Measurements from ENCODE around the gene PIGK.

DNA sequence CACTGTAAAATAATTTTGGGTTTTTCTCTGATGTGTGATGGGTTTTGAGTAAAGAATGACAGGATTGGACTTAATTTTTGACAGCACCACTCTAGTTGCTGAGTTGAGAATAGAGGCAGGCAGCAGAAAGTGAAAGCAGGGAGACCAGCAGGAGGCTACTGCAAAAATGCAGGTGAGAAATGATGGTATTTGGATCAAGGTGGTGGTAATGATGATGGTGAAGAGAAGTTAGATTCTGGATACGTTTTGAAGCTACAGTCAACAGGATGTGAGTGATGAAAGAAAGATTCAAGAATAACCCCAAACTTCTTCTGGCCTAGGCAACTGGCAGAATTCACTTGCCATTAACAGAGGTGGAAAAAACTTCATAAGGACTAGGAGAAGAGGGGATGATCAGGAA is 47.8 kb upstream of the PIGK start:
- TF ChIP-seq CTCF (IDR thresholded peaks at IDR 0.05), result no peak
- TF ChIP-seq POLR2A (IDR thresholded peaks at IDR 0.05), result no peak
